LHCN-M2 (cell line): ENCODE results near the gene DDN. TPM values are rescaled to one million over a fixed set of nuclear protein-coding genes. Genes with fewer than 3 reads are reported as not detected.

Experiments used
- DNase-seq: peaks from one replicate; pipeline ENCODE4 v3.0.0-alpha.2; 2012; ENCODE audit warnings: low read depth
- total RNA-seq: library from RNA; depleted of rRNA; stranded (reverse); fragments of >200 nt; gene quantifications from 2 replicates; pipeline ENCODE4 v1.2.3, GENCODE V29; 2014

The DDN gene
- total RNA-seq, 1 experiment from 2014 or later = 0.52 TPM

DNA sequence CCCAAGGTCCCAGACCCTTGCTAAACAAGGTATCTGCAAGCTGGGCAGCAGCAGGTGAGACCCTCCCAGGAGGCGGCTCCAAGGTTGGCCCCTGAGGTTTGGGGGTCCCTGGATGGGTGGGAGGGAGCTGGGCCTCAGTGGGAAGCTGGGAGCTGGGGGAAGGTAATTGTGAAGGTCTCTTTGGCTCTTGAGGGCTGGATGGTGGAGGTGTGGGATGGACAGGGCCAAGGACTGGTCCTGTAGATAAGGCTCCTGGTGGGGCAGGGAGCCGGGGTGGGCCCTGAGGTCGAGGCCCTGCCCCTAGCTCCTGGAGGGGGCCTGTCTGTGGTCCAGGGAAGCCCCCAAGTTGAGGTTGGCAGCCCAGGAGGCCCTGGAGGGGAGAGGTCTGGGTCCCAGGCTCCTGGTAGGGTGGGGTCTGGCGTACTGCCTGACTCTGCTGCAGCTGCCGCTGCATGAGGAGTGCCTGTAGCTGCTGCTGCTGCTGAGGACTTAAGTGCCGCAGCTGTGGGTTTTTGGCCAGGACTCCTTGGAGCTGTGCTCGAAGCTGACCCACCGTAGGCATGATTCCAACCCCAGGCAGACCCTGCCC lies 32.5 kb upstream of the DDN start:
- no peak for DNase-seq

DNA sequence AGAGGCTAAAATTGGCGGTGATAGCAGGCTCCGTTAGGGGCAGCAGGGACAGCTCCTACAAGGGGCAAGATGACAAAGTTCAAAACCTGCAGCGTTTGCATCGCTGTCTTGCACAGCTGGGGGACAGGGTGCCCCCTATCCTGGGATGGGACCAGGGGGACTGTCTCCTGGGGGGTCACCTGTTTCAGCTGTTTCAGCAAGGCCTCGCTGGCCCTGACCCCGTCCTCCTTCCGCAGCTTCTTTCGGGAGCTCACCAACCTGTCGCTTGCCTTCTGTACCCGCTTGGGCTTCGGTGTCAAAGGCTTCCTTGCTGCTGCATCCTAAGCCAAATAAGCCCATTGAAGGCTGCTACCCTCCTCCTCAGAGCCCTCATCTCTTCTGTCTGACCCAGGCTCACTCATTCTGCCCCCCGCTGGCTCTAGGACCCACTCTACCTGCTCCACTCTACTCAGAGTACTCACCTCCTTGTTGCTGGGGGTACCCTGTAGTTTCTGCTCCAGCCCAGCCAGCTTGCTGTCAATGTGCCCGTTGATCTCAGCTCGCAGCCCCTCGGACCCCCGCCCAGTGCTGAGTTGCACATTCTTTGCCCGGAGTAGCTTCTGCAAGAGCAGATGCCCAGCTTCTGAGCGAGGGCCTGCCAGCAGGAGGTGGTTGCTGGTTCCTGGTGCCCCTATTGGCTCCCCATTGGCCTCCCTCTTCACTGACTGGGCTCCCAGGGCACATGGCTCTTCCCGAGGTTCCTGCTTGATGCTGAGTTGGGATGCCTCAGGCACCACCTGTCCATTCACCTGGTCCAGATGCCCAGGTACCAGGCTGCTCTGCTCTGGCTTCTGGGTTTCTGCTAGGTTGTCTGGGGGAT lies 31.8 kb upstream of the DDN start:
- no peak for DNase-seq

- DNase-seq = no peak
Observed at GRCh38 chr12:49030119-49030518, 30.9 kb upstream of the DDN start.

DNA sequence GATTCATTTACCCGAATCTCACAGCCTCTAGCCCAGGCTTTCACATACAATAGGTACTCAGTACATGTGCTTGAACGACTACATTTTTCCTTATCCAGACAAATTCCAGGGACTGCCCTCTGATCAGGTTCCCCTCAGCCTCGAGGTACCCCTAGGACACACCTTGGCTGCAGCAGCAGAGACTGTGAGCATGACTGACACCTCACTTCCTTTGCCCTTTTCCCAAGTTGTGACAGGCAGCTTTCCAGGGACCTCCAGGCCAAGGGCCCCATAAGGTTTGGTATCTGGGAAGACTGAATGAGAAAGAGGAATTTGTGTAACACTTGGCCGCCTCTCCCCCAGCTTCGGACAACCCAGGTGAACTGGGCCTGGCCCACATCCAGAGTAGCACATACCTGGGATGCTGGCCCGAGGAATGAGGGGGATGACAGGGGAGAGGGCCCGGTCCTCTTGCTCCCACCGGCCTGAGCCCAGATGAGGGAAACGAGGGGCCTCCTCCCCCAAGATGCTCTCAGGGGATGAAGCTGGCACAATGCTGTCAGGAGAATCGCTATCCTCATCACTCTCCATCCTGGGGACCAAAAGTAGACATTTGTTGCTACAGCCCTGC lies 29.6 kb upstream of the DDN start:
- no peak for DNase-seq

DNA sequence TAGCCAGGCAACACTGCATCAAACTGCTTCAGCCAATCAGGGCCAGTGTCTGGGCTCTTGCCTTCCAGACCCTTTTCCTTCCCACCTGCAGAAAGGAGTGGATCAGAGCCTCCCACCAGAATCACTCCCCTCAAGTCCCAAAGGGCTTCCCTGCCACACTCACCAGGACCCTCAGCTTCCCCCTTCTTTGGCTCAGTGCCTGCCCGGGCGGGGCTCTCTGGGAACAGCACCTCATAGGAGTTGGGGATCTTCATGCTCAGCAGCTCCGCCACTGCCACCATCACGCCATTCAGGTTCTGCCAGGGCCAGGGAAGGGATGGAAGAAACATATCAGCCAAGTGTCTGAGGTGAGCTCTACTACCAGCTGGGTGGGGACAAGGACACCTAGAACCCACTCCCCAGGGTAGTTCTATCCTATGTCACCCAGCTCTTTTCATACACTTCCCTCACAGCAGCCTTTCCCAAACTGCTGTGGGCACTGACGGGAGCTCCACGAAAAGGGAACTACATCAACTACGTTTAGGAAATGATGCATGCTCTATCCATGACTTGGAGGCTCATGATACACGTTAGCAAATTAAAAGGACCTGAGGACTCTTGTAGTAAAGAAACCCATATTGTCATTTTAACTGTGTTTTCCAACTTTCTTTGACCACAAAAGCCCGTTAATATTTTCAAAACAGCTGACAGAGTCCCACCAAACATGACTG lies 28.8 kb upstream of the DDN start:
- no peak for DNase-seq

DNA sequence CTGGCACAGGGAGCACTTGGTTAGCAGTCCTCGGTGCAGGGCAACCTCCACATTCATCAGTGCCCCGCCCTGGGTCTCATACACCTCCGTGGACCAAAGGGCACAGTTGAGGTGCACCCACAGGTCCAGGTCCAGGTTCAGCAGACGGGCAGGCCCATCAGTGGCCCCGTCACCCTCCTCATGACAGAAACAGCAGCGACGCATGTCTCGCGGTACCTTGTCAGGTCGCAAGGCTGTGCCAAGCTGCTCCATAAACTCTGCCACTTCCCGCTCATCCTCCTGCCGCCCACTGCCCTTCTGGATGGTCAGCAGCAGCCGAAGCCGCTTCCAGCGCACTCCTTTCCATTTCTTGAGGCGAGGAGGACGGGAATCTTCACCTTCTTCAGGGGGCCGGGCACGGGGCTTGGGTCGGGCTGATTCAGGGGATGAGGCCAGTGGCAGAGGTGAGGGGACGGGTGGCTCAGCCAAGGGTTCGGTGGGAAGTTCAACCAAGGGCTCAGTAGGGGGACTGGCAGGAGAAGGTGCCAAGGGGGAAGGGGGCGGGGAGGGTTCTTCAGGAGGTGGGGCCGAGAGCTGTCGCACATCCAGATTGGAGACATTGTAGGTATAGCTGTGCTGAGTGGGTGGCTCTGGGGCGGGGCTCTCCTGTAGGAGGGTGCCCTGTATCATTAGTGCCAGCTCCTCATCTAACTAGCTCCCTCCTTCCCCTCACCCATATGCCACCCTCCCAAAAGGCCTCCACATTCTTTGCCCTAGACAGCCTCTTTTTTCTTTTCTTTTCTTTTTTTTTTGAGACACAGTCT lies 27.7 kb upstream of the DDN start:
- no peak for DNase-seq

- DNase-seq = no peak
Observed at GRCh38 chr12:49026101-49026500, 26.9 kb upstream of the DDN start.

- no peak for DNase-seq
Observed at GRCh38 chr12:49025463-49025862, 26.3 kb upstream of the DDN start.

- DNase-seq = no peak
Observed at GRCh38 chr12:49024543-49024942, 25.4 kb upstream of the DDN start.

DNA sequence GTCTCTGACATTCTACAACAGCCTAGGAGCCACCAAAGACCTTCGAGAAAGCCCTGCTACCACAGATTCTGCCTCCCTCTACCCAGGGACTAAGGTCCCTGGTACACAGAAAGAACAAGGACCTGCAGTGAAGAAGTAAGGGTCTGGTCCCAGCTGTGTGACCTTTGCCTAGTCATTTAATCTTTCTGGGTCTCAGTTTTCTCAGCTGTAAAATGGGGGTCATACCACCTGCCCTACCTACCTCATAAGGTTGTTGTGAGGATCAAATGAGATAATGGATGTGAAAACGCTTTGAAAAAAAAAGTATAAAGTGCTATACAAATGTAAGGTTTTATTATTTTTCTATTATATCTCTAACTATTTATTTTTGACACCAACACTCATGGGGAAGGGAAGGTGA lies 24.6 kb upstream of the DDN start:
- DNase-seq = no peak

DNA sequence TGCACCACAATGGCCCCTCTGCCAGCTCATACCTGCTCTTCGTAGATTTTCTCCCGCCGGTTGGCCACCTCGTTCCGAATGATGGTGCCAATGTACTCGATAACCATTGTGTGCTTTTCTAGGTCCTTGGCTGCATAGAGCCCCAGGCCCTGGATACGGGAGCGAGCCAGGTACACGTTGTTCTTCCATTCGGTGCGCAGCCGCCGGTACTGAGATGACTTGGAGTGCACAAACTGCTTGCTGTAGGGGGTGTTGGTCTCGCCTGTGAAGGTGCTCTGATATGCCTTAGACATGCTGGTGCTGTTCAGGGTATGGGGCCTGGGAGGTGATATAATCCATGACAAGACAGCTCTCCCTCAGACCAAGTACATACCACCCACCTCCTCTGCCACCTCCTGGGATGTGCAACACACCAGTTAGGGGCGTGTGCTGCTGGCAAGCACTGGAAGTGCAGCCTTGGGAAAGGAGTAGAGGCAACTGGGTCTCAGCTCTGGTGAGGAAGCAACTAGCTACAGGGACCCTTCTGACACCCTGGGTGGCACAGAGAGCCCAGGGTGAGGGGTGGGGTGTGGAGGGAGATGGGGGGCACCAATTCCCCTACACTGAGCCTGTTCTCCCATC lies 23.5 kb upstream of the DDN start:
- DNase-seq = no peak

DNA sequence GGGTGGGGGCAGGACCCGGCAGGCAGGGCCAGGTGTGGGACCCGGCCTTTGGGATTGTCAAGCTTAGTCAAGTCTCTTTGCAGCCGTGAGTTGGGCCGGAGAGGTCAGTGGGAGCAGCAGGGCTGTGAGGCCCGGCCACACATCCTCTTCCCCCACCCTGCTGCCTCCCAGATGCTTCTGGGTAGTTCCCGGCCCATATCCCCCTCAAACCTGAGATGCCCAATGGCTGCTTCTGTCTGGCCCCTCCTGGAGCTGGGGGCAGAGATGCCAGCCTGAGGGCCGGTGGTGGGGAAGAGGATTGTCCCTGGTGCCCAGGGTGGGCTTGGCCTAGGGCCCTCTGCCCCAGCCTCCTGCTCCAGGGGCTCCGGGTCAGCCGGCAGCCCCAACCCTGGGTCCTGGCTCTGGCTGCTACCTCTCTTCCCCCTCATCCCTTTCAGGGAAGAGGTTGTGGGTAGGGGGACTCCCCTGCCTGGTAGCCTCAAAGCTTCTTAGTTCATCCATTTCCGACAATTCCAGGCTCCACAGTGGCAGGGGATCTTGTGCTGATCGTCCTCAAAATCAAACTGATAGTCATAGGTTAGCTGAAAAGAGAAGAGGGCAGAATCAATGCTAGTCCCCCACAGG lies 22.2 kb upstream of the DDN start:
- no peak for DNase-seq

- no peak for DNase-seq
Observed at GRCh38 chr12:49020441-49020840, 21.3 kb upstream of the DDN start.

DNA sequence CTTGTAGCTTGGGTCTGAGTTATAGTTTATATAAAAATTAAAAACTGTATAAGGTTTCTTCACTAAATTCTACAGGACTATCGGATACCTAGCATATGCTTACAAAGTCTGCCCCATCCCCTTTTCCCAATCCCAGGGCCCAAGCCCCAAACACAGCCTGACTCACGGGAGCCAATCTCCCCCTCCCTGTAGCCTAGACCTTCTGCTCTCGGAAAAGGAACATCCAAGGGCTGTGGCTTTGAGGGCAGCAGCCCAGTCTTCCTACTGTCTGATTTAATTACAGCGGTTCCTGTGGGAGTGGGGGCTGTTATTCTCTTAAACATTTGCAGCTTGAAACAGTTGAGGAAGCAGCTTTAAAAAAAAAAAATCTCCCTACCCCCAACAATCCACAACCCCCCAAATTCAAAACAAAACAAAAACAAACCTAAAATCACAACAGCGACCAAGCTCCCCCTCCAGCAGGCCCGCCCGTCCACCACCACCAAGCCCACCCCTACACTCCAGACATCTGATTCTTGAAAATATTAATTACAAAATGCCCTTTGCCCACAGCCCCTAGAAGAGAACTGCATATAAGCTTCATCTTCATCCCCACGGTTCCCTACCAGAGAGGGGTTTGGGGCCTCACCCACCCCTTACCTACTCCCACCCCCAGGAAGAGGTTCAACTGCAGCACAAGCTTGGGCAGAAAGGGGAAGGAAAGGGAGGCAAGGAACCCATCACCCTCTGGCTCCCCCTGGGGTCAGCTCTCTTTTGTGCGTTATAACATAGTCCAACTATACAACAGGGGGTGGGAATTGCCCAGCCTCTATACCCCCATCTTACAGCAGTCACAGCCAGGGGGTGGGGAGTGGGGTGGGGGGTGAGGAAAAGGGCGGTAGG lies 20.5 kb upstream of the DDN start:
- peak; percentile 62 for DNase-seq

DNA sequence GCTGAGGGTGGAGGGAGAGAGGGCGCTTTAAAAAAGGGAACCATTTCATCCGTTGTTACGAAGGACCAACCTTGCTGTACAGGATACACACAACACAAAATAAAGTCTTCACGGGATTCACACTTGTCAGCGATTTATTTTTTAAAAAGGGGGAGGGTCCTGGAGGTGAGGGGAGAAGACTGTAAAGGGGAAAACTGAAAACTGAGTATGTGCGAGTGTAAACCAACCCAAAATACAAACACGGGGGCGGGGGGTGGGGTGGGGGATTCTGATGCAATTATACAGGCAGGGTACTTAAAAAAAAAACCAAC lies 19.9 kb upstream of the DDN start:
- no peak for DNase-seq

DNA sequence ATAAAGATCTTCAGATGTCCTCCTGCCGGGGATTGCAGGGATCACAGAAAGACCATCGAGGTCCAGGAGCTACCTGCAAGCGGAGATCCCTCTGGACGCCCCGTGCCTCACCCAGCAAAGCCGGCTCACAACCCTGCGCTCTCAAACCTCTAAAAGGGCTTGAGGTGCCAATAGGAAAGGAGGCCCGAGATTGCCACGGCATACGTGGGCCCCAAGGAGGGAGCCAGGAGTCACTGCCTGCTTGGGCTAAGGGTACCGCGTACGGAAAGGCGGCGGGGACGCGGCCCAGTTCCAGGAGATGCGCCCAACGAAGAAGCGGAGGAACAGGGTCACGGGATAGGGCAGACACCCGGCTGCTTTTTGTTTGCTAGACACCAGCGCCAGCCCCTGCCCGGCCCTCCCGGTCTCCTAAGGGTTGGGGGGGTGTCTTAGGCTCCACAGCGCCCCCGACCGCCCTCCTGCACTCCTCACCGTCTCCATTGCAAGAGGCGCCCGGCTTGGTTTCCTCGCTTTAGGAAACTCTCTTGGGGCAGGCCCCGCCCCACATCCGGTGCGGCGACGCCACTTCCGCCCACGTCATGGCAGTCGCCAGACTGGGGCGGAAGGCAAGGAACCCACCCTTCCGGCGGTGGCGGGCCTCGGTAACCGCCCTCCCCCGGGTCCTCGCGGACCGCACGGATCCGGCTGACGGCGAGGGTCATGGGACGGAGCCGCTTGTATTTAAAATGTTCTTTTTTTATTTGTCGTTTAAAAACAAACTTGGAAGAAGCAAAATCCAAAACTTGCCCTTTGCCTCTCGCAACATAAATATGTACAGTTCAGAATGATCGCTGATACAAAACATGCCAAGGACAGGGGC lies 19.3 kb upstream of the DDN start, which contains the start of gene PRKAG1:
TSS of gene PRKAG1 (minus strand) at position 516 of the 859 bp plus-strand sequence. CDS start at position 480, 36 bp downstream.
- DNase-seq = peak; percentile 96

- DNase-seq = peak; percentile 46
Observed at GRCh38 chr12:49017891-49018260, 18.7 kb upstream of the DDN start.

- no peak for DNase-seq
Observed at GRCh38 chr12:49015196-49015595, 16.0 kb upstream of the DDN start.

DNA sequence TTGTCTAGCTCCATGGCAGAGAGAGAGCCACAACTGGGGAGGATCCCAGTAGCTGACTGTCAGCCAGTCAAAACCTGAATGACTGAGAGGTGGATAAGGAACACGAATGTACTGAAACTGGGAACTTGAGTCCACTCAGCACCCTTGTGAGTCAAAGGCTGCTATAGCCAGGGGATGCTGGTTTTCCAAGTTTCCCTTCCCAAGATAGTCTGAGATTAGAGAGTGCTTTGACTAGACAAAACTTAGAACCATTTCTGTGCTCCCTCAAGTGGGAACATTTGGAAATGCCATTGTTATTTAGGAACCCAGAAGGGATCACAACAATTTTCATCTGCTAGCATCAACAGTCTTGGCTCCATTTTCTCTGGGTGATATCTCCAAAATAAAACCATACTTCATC lies 15.4 kb upstream of the DDN start:
- peak; percentile 63 for DNase-seq
